GM21825 (cell line): ENCODE measurements around the gene PPP4R2.

Experiments
- ATAC-seq: cut with Tn5 transposase; IDR thresholded peaks from one replicate; pipeline ENCODE4 v1.9.1; 2021; ENCODE audit warnings: mild to moderate bottlenecking, moderate library complexity; ENCODE audit not compliant: unreplicated experiment

The PPP4R2 gene

GRCh38 chr3:73107676-73108187 is 111.1 kb downstream of the PPP4R2 start:
- ATAC-seq: no peak

- no peak for ATAC-seq
Measured at GRCh38 chr3:73108750-73109149, 112.1 kb downstream of the PPP4R2 start.

- no peak for ATAC-seq
Measured at GRCh38 chr3:73110530-73110929, 113.9 kb downstream of the PPP4R2 start.

GRCh38 chr3:73114711-73115110 is 118.1 kb downstream of the PPP4R2 start:
- ATAC-seq: no peak

GRCh38 chr3:73115806-73116205 is 119.2 kb downstream of the PPP4R2 start:
- no peak for ATAC-seq
